Chondrocyte (in vitro differentiated cells): ENCODE measurements around the gene WNK2. TPM values are rescaled to one million over a fixed set of nuclear protein-coding genes. Genes with fewer than 3 reads are reported as not detected.

Experiments
- DNase-seq: peaks from one replicate; pipeline ENCODE4 v3.0.0; 2021; ENCODE audit warnings: mixed read lengths, low spot score
- H3K27ac Mint-ChIP-seq: one replicate; pipeline ENCODE4 v1.8.0; 2021; ENCODE audit warnings: mild to moderate bottlenecking, moderate library complexity, mixed read lengths; ENCODE audit not compliant: unreplicated experiment
- H3K27me3 Mint-ChIP-seq: 2 replicates; pipeline ENCODE4 v1.8.0; 2021; ENCODE audit warnings: low read depth, mixed read lengths
- H3K36me3 Mint-ChIP-seq: 2 replicates; pipeline ENCODE4 v1.8.0; 2021; ENCODE audit warnings: low read depth, mixed read lengths
- H3K4me1 Mint-ChIP-seq: 2 replicates; pipeline ENCODE4 v1.8.0; 2021; ENCODE audit warnings: low read depth, mild to moderate bottlenecking, mixed read lengths
- H3K4me3 Mint-ChIP-seq: one replicate; pipeline ENCODE4 v1.8.0; 2021; ENCODE audit warnings: mild to moderate bottlenecking, moderate library complexity, mixed read lengths; ENCODE audit not compliant: unreplicated experiment
- H3K9me3 Mint-ChIP-seq: 2 replicates; pipeline ENCODE4 v1.8.0; 2021; ENCODE audit warnings: low read depth, mixed read lengths
- total RNA-seq: library from RNA; stranded (reverse); gene quantifications from 3 replicates; pipeline ENCODE4 v1.2.1, GENCODE V29; 2021
- TF ChIP-seq, protein P1 (sequence below): fragments of 200-600 bp; sonication (generic); IDR thresholded peaks from 2 replicates; pipeline ENCODE4 v1.5.0; 2021; ENCODE audit warnings: antibody characterized with exemption, mild to moderate bottlenecking, moderate library complexity

The WNK2 gene
- total RNA-seq, 1 donor from 2014 or later, result 2.3 TPM

DNA sequence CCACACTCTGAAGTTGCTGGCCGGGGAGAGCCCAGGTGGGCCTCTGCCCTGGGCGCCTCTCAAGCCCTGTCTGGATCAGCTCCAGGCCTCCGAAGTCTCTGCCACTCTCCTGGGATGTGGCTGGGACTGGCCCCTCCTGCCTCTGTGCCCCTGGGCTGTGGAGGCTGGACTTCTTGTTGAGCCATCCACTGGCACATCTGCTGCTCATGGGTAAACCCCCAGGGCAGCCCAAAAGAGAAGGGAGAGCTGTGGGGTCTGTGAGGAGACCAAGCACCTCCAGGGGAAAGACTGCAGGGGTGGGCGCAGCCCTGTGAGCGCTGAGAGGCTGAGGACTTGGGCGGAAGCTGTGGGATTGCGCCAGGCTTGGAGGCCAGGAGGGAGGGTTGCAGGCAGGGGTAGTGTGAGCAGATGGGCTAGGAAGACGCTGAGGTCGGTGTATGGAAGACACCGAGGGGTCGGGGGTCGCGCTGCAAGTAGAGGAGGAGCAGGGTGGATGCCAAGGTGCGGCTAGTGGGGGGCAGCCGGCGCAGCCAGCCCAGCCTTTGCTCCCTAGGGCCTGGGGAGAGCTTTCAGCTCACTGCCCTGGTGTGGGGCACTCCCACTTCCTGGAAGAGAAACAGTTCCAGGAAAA lies 118.1 kb downstream of the WNK2 start:
- Mint-ChIP-seq H3K4me1 (no peaks in the 10 kb centered on the region), H3K36me3 (no peaks in the 10 kb centered on the region), H3K4me3 (no peak overlapping the region), H3K27ac (no peak overlapping the region), H3K9me3 (no peaks in the 10 kb centered on the region), H3K27me3 (peaks cover 16% of the 10 kb centered on the region)
- DNase-seq, result peak; percentile 82
- TF ChIP-seq, protein P1, sequence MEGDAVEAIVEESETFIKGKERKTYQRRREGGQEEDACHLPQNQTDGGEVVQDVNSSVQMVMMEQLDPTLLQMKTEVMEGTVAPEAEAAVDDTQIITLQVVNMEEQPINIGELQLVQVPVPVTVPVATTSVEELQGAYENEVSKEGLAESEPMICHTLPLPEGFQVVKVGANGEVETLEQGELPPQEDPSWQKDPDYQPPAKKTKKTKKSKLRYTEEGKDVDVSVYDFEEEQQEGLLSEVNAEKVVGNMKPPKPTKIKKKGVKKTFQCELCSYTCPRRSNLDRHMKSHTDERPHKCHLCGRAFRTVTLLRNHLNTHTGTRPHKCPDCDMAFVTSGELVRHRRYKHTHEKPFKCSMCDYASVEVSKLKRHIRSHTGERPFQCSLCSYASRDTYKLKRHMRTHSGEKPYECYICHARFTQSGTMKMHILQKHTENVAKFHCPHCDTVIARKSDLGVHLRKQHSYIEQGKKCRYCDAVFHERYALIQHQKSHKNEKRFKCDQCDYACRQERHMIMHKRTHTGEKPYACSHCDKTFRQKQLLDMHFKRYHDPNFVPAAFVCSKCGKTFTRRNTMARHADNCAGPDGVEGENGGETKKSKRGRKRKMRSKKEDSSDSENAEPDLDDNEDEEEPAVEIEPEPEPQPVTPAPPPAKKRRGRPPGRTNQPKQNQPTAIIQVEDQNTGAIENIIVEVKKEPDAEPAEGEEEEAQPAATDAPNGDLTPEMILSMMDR, result no peak

DNA sequence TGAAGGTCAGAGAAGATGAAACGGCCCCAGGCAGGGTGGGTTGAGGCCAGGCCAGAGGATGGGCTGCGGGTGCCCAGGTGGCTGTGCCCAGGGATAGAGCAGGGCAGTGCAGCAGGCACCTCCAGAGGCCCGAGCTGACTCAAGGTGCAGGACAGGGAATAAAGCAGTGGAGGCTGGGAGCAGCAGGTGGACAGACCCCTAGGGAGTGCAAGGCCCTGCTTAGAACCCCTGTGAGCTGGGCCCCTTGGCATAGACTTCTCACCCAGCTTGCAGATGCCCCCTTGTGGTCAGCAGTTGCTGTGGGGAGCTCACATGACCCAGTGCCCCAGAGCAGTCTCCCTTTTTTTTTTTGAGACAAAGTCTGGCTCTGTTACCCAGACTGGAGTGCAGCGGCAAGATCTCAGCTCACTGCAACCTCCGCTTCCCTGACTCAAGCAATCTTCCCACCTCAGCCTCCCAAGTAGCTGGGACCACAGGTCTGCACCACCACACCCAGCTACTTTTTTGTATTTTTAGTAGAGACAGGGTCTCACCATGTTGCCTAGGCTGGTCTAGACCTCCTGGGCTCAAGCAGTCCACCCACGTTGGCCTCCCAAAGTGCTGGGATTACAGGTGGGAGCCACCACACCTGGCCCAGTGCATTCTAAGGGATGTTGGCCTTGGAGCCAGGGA lies 118.8 kb downstream of the WNK2 start:
- no peaks in the 10 kb centered on the region for H3K4me1 Mint-ChIP-seq
- H3K4me3 Mint-ChIP-seq, result no peak overlapping the region
- H3K27ac Mint-ChIP-seq, result no peak overlapping the region
- H3K9me3 Mint-ChIP-seq, result no peaks in the 10 kb centered on the region
- no peaks in the 10 kb centered on the region for H3K36me3 Mint-ChIP-seq
- peak; percentile 72 for DNase-seq
- TF ChIP-seq, protein P1, result peak; percentile 79
- peaks cover 9% of the 10 kb centered on the region for H3K27me3 Mint-ChIP-seq

DNA sequence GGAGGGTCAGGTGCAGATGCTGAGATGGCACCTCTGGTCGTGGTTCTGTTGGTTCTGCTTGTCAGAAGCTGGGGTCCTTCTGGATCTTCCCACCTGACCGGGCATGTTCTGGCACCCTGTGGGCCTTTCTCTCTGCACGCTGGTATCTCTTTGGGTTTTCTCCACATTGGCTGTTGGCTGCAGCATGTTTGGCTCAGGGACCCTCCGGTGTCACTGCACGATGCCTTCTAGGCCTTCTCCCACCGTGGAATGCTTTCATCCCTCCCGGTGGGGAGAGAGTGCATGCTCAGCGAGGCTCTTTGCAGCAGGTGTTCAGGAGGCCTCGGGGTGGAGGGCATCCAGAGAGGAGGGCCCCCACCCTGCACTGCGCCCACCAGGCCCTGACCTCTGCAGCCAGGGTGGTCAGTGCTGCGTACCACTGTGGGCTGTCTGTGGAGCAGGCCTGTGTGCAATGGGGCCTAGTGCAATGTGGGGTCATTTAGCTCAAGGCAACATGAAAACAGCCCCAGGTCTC lies 119.4 kb downstream of the WNK2 start:
- Mint-ChIP-seq H3K36me3 (no peaks in the 10 kb centered on the region), H3K27me3 (peaks cover 7% of the 10 kb centered on the region), H3K4me1 (no peaks in the 10 kb centered on the region), H3K27ac (no peak overlapping the region), H3K9me3 (no peaks in the 10 kb centered on the region), H3K4me3 (no peak overlapping the region)
- peak; percentile 67 for DNase-seq
- TF ChIP-seq, protein P1, result no peak

DNA sequence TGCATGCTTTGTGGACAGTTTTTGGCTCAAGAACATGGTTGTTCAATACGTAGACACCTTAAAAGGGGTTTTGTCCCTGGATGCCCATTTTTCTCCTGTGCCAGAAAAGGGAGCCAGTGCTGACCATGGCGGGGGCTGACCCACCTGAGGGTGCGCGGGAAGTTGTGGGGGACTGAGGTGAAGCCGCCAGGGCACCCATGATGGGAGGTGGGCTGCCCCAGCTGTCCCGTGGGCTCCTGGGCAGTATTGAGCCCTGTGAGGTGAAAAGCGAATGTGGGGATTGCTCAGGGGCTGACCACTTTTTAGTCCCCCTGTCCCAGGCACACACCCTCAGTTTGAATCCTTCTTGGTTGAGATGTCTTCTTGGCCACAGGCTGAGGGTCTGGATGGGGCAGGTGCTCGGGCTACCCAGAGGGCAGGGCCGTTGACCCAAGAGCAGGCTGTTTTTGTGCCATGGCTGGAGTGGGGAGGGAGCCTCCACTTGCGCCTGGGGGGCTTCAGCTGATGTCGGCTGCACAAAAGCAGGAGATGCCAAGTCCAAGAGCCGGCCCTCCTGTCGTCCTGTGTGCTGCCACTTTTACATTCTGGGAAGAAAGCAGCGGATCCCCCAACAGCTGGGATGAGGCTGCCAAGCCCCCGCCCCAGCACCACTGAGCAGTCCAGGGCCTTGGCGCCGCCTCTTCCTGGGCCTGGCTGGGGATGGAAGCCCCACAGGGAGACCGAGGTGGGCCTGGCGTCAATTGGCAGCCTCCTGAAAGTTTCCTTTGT lies 120.1 kb downstream of the WNK2 start:
- no peak overlapping the region for H3K4me3 Mint-ChIP-seq
- no peaks in the 10 kb centered on the region for H3K36me3 Mint-ChIP-seq
- H3K9me3 Mint-ChIP-seq, result no peaks in the 10 kb centered on the region
- DNase-seq, result peak; percentile 75
- peaks cover 9% of the 10 kb centered on the region for H3K27me3 Mint-ChIP-seq
- H3K4me1 Mint-ChIP-seq, result no peaks in the 10 kb centered on the region
- TF ChIP-seq, protein P1, result no peak
- no peak overlapping the region for H3K27ac Mint-ChIP-seq
